ENCODE results near the gene ZNF367.

Gene ZNF367

DNA sequence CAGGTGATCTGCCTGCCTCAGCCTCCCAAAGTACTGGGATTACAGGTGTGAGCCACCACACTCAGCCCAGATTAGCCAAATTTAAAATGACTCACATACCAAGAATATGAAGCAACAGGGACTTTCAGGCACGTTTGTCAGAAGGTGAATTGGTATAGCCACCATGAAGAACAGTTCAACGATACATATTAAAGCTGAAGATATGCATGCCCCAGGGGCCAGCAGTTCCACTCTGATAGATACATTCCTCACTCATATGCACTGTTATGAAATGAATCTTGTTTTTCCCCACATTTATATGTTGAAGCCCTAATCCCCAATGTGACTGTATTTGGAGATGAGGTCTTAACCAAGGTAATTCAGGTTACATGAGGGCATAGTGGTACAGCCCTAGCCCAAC, 57.2 kb downstream of the ZNF367 start:
- TF ChIP-seq TAF1 (IDR thresholded peaks at IDR 0.05; ENCODE audit: borderline replicate concordance, insufficient read depth, low read length) = no peak

DNA sequence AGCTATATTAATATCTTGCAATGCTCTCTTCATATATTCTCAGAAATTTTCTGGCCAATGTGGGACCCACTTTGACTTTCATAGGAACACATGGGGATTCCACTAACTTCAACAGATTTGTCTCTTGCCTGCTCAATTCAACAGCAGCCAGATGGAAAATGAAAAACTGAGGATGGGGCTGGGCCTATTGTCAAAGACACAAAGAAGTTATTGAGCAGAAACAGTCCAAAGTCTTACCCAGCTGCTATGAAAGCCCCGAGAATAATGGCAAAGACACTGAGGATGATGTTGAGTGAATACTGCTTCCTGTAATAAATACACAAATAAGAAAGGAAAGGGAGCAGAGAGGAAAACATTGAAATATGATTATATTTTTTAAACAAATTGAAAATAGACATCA, 67.3 kb downstream of the ZNF367 start:
- no peak for TF ChIP-seq SIN3A (IDR thresholded peaks at IDR 0.05; ENCODE audit: borderline replicate concordance, insufficient read depth, low read length)
- no peak for TF ChIP-seq POLR2AphosphoS5 (IDR thresholded peaks at IDR 0.05; ENCODE audit: low read depth, low read length)
- TF ChIP-seq TAF1 (IDR thresholded peaks at IDR 0.05; ENCODE audit: borderline replicate concordance, insufficient read depth, low read length) = no peak
- TF ChIP-seq FOXP2 (optimal IDR thresholded peaks at IDR 0.05; ENCODE audit: borderline replicate concordance, extremely low read depth, extremely low read length, insufficient read depth) = no peak
- TF ChIP-seq, protein P1, sequence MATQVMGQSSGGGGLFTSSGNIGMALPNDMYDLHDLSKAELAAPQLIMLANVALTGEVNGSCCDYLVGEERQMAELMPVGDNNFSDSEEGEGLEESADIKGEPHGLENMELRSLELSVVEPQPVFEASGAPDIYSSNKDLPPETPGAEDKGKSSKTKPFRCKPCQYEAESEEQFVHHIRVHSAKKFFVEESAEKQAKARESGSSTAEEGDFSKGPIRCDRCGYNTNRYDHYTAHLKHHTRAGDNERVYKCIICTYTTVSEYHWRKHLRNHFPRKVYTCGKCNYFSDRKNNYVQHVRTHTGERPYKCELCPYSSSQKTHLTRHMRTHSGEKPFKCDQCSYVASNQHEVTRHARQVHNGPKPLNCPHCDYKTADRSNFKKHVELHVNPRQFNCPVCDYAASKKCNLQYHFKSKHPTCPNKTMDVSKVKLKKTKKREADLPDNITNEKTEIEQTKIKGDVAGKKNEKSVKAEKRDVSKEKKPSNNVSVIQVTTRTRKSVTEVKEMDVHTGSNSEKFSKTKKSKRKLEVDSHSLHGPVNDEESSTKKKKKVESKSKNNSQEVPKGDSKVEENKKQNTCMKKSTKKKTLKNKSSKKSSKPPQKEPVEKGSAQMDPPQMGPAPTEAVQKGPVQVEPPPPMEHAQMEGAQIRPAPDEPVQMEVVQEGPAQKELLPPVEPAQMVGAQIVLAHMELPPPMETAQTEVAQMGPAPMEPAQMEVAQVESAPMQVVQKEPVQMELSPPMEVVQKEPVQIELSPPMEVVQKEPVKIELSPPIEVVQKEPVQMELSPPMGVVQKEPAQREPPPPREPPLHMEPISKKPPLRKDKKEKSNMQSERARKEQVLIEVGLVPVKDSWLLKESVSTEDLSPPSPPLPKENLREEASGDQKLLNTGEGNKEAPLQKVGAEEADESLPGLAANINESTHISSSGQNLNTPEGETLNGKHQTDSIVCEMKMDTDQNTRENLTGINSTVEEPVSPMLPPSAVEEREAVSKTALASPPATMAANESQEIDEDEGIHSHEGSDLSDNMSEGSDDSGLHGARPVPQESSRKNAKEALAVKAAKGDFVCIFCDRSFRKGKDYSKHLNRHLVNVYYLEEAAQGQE (IDR thresholded peaks at IDR 0.05; ENCODE audit: insufficient read depth in 1 of 2, low read depth in 2 of 2, low read length in 2 of 2) = no peak

DNA sequence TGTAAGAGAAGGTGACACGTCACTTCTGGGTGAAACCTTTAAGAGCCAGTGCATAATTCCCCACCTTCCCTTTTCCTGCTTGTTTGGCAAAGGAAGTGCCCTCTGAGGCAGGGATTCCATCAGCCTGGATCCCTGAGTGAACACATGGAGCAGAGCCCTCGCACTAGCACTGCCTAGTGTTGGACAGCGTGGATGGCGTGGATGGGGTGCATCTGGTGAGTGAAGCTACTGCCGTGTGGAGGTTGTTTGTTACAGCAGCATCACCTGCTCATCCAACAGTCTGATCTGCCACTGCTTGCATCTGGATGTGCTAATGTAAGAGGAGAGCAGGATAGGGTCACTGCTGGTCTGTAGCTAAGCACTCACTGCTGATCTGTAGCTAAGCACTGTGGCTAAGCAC, 69.9 kb downstream of the ZNF367 start:
- TF ChIP-seq POLR2AphosphoS5 (IDR thresholded peaks at IDR 0.05; ENCODE audit: low read depth, low read length) = no peak
- TF ChIP-seq TAF1 (IDR thresholded peaks at IDR 0.05; ENCODE audit: borderline replicate concordance, insufficient read depth, low read length) = no peak
- TF ChIP-seq SIN3A (IDR thresholded peaks at IDR 0.05; ENCODE audit: borderline replicate concordance, insufficient read depth, low read length) = no peak
- no peak for TF ChIP-seq FOXP2 (optimal IDR thresholded peaks at IDR 0.05; ENCODE audit: borderline replicate concordance, extremely low read depth, extremely low read length, insufficient read depth)
- TF ChIP-seq, protein P1 (IDR thresholded peaks at IDR 0.05; ENCODE audit: insufficient read depth in 1 of 2, low read depth in 2 of 2, low read length in 2 of 2) = no peak

DNA sequence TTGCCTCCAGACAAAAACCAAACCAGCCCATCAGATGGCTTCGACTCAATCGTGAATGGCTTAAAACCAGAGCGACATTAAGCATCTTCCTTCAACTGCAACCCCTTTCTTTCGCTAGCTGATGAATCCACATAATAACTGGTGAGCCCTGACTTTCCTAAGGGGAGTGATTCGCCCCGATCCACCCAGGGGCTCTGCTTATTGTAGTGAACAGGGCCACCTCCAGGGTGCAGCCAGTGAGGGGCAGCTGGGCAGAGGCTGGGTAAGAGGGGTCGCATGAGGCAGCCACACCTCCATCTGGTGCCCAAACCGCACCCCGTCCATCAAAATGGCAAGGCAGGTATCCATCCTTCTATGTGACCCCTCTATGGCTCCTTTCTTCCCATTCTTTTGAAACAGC, 72.6 kb downstream of the ZNF367 start:
- TF ChIP-seq, protein P1 (IDR thresholded peaks at IDR 0.05; ENCODE audit: insufficient read depth in 1 of 2, low read depth in 2 of 2, low read length in 2 of 2) = no peak
- TF ChIP-seq SIN3A (IDR thresholded peaks at IDR 0.05; ENCODE audit: borderline replicate concordance, insufficient read depth, low read length) = no peak

DNA sequence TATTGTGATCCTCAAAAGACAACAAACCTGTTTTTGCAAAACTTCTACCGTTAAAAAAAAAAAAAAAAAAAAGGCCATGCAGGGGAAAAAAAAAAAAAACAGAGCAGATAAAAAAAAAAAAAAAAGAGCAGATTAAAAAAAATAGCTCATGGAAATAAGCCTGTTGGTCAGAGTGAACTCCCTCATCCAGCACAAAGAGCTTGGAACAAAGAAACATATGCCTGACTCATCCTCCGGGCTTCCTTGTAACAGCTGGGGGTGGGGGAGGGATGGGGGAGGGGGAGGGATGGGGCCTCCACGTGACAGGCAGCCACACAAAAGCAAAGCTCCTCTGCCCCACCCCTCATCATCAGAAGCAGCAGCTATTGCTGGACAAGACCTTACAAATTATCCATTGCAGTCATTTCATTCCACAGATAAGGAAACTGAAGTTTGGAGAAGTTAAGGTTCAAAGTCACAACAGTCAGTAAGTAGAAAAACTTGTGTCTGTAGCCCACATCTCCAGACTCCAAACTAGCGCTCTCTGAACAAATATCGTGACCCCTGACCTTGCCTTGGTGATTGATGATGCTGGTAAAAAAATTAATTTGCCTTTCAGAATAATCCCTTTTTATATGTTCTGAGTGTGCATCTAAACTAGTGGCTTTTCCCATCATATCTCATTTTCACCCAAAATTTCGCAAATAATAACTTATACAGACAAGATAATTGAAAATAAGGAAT, 73.6 kb downstream of the ZNF367 start:
- TF ChIP-seq TAF1 (IDR thresholded peaks at IDR 0.05; ENCODE audit: borderline replicate concordance, insufficient read depth, low read length) = no peak
- TF ChIP-seq SIN3A (IDR thresholded peaks at IDR 0.05; ENCODE audit: borderline replicate concordance, insufficient read depth, low read length) = 0 out of 2 replicates have a peak, but pooled peaks have one; percentile 45

DNA sequence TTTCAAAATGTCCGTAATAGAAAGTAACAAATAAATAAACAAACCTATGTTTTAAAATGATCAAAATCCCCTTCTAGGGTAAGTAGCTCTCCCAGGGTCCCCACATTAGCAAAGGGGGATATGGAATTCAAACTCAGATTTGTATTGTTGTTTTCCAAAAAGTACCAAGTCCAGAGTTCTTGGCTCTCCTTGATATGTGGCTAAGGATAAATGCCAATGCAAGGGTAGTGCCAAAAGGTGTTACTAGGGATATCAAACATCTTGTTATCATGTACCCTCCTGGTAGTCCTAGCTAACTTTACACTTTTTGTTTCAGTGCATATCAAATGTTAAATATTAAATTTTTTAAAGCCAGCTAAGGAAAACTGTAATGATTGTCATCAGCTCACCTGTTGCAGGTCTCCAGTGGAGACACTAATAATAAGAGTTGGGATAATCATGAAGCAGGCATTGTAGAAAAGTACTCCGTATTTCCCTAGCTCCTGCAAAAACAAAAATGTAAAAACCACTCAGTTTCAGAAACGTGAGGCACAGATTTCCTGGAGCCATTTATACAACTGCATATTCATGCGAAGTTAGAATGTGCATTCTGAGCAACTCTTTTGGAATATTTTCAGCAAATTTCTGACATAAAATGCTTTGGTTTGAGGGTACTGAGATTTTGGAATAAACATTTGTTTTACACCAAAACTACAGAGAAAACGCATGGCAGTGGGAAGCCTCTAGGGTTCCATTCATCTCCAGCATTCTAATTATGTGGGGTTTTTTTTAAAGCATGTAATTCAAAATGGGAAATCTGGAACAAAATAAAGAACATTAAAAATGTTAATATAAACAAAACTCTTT, 74.4 kb downstream of the ZNF367 start:
- TF ChIP-seq POLR2AphosphoS5 (IDR thresholded peaks at IDR 0.05; ENCODE audit: low read depth, low read length) (no peak), FOXP2 (optimal IDR thresholded peaks at IDR 0.05; ENCODE audit: borderline replicate concordance, extremely low read depth, extremely low read length, insufficient read depth) (no peak), TAF1 (IDR thresholded peaks at IDR 0.05; ENCODE audit: borderline replicate concordance, insufficient read depth, low read length) (no peak)

All from PFSK-1 (cell line).